Measurements from ENCODE around the gene SRF. TPM values are rescaled to one million over a fixed set of nuclear protein-coding genes. Genes with fewer than 3 reads are reported as not detected.

Gene SRF
- total and polyA plus RNA-seq, 2 of the 4 experiments (the other 2 are of a cell fraction) = 20.6 to 56.3 TPM

DNA sequence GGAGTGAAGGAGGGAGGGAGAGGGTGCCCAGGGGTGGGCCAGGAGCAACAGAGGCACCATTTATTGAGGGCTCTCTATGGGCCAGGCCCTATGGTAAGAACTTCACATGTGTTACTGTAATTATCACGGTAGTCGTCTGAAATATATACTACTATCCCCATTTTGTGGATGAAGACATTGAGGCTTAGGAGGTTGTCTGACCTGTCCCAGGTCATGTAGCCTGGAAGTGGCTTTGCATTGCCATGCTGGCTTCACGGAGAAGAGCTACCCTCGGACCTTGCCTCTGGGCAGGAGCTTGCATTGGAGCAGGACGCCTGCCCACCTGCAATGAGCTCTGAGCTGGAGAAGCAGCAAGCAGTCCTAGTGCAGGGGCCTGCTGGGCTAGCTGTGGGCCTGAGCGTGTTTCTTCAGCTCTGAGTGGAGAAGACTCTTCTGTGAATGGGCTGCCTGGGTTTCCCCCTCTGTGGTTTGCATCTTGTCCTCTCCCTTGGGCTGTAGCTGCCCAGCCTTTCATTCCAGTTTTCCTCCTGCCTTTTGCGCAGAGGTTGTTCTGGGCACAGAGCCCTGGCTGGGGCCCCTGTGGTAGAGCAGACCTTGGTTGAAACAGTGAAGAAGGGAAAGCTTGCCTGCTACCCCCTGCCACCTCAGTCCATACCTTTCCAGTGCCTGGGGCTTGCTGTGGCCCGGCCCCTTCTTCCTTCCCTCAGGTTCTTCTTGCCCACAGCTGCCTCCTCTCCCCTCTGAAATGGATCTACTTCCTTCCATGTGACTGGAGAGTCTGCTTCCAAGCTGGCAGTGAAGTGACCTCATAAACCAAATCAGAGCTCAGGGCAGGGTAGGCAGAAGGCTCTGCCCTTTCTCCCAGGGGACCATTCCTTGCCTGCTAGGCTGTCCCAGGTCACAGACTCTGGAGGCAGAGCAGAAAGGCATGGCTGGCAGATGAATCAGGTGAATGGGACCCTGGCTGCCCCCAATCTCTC, 24.1 kb upstream of the SRF start:
- dilution Hi-C loops (cut with HindIII; ENCODE audit: low sequenced_read_pairs, unreplicated experiment) (no loop called here), intact Hi-C loops (cut with micrococcal nuclease) (no loop called here), in situ Hi-C loops (cut with MboI; ENCODE audit: low sequenced_read_pairs) (loop anchor here (10.0 kb wide), 1 partner anchor 242 kb away; no protein-coding TSS in a partner anchor)
- Histone ChIP-seq H3K4me1 (ENCODE audit: control insufficient read depth, insufficient read depth, low read length) (peaks cover 11% of the 10 kb centered on the region), H2BK15ac (ENCODE audit: low read depth, low read length) (no peak overlapping the region), H3K9ac (ENCODE audit: low read depth, low read length) (no peak overlapping the region), H3K27me3 (ENCODE audit: control insufficient read depth, insufficient read depth, low read length) (no peaks in the 10 kb centered on the region), H2BK5ac (ENCODE audit: low read depth, low read length, poor library complexity, severe bottlenecking) (no peak overlapping the region), H4K20me1 (ENCODE audit: insufficient read depth, low read length) (peaks cover 6% of the 10 kb centered on the region; the same call in 1 of the 2 replicates), H3K36me3 (ENCODE audit: control insufficient read depth, insufficient read depth, low read length) (peaks cover 42% of the 10 kb centered on the region), H4K91ac (ENCODE audit: insufficient read depth, low read depth, low read length) (no peak overlapping the region), H3K23ac (ENCODE audit: low read depth, low read length) (no peak overlapping the region), H2AFZ (replicated peaks; ENCODE audit: low read length, poor library complexity) (no peak overlapping the region), H2BK120ac (ENCODE audit: low read depth, low read length) (no peak overlapping the region), H3K27ac (ENCODE audit: insufficient read depth, low read length) (no peak overlapping the region), H2AK9ac (replicated peaks; ENCODE audit: low read depth, low read length, poor library complexity) (no peak overlapping the region), H4K5ac (ENCODE audit: low read depth, low read length) (no peak overlapping the region), H4K8ac (ENCODE audit: low read depth in 2 of 2, low read length in 2 of 2) (no peak overlapping the region), H3K79me1 (ENCODE audit: low read depth in 1 of 2, low read length in 2 of 2) (peaks cover 5 to 22% of the 10 kb centered on the region in 2 experiments; a peak in 2 of 4 replicates), H3K4me3 (ENCODE audit: insufficient read depth, low read depth, low read length) (no peak overlapping the region), H3K9me1 (ENCODE audit: insufficient read depth, low read length) (0 out of 2 replicates have a peak, but pooled peaks cover 3% of the 10 kb centered on the region), H3K56ac (ENCODE audit: extremely low read depth, insufficient read depth, low read length) (no peak overlapping the region), H2AK5ac (ENCODE audit: low read depth, low read length) (no peak overlapping the region), H3K4ac (ENCODE audit: low read depth, low read length) (no peak overlapping the region), H3K14ac (replicated peaks; ENCODE audit: low read depth, low read length) (no peak overlapping the region), H3K9me3 (ENCODE audit: control insufficient read depth, insufficient read depth, low read length) (no peaks in the 10 kb centered on the region), H3K4me2 (ENCODE audit: low read depth, low read length) (no peak overlapping the region), H2BK20ac (ENCODE audit: low read depth, low read length) (no peak overlapping the region), H3K18ac (ENCODE audit: low read depth, low read length) (no peak overlapping the region)
- POLR2A ChIA-PET (ENCODE audit: unreplicated experiment) = no interaction called here
- ATAC-seq (ENCODE audit: low read depth) (no peak), DNase-seq (no peak)
- 100% methylated on average over 1 of the region's 8 CpGs; no CpG with 5 or more reads in 1 of the 2 experiments for WGBS, 2 experiments (ENCODE audit: extremely low coverage in 2 of 2, insufficient read length in 1 of 2)
- no TSS peak for BruUV-seq (replicated peaks)
- TF ChIP-seq MAFK (IDR thresholded peaks at IDR 0.05; ENCODE audit: low read depth, low read length) (no peak), NFE2L2 (IDR thresholded peaks at IDR 0.05; ENCODE audit: low read depth, low read length) (no peak), BHLHE40 (IDR thresholded peaks at IDR 0.05; ENCODE audit: low read depth, low read length) (no peak)
- CTCF ChIA-PET = no interaction called here

All from IMR-90 (cell line).